ENCODE data around the gene KRTAP5-2. TPM values are rescaled to one million over a fixed set of nuclear protein-coding genes. Genes with fewer than 3 reads are reported as not detected.
"Not testable (repeated sequence)": the region's sequence is repeated elsewhere in the genome, so short reads cannot be mapped to it uniquely, and the experiment has no call there.

Gene KRTAP5-2, protein sequence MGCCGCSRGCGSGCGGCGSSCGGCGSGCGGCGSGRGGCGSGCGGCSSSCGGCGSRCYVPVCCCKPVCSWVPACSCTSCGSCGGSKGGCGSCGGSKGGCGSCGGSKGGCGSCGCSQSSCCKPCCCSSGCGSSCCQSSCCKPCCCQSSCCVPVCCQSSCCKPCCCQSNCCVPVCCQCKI
- total RNA-seq = not detected
- long read RNA-seq, donor 1 = 0 reads
- long read RNA-seq, donor 2 = 0 reads

DNA sequence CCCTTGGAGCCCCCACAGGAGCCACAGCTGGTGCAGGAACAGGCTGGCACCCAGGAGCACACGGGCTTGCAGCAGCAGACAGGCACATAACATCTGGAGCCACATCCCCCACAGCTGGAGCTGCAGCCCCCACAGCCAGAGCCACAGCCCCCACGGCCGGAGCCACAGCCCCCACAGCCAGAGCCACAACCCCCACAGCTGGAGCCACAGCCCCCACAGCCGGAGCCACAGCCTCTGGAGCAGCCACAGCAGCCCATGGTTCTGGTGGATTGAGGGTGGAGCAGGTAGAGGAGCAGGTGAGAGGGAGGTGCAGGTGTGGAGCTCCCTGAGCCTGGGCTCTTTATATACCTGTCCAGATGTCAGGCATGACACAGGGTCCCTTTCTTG is at the start of gene KRTAP5-2:
KRTAP5-2 (minus strand) TSS at position 301 of the 387 bp plus-strand sequence; CDS start at position 257, 44 bp downstream.
- DNase-seq (ENCODE audit: low spot score) = peak; percentile 53
- intact Hi-C loops (cut with DNase I) = no loop called here

DNA sequence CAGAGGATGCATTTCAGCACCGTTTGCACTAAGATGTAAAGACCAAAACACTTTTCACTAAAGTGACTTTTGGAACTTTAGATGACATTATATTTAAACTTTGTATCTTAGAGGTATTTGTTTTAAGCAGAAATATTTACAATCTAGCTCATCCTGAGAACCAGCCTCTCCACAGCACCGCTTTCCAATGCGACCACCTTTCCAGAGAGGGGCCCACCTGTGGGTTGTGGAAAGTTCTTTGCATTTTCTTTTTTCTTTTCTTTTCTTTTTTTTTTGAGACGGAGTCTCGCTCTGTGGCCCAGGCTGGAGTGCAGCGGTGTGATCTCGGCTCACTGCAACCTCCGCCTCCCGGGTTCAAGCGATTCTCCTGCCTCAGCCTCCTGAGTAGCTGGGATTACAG is 48.4 kb upstream of the KRTAP5-2 start:
- DNase-seq (ENCODE audit: low spot score); intact Hi-C loops (cut with DNase I): not testable (repeated sequence)

DNA sequence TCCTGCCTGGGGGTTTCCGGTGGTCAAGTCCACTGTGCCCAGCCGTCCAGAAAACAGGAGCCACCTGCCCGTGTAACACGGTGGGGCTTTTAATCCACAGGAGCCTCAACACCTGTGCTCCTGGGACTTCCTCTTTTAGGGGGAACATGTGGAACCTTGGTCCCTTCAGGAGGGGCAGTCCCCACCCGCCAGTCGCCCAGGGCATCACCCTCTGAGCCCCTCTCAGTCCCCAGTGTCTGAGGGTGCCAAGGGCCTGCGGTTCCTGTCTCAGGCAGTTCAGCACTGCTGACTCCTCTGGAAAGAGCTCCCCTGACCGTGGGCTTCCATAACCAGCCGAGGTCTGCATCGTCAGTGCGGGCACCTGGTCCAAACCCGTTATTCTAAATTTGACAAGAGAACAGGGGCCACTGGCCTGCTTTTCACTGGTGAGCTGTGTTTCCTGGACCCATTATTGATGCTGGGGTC is 47.3 kb upstream of the KRTAP5-2 start:
- no peak for DNase-seq (ENCODE audit: low spot score)
- intact Hi-C loops (cut with DNase I) = no loop called here

DNA sequence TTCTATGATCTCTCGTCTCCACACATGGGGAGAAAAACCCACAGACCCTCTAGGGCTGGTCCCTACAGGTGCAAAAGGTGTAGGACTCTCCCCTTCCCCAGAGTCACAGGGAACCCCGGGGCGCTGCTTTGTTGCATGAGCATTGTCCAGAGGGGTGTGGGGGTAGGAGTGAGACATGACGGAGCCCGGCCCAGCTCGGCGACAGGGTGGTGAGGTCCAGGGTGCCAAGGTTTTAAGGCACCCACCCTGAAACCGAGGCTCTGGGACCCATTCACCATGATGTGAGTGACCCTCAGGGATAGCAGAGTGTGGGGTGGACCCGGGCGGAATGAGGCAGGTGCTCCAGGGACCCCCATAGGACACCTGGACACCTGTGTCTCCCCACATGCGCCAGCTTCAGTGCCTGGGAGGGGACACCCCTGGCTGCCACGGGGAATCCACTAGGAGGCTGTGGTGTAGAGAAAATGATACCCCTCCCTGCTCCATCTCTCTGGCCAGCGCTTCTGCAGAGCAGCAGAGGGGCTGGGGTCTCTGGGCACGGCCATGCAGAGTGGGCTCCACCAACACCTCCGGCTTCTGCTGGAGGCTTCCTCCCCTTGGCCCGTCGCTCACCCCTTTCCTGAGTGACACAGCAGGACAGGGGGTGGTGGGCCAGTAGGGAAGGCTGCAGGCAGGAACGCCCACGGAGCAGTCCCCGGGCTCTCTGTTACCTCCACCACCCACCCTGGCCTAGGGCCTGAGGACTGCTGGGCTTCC is 46.7 kb upstream of the KRTAP5-2 start:
- intact Hi-C loops (cut with DNase I) = no loop called here
- peak; percentile 50 for DNase-seq (ENCODE audit: low spot score)

DNA sequence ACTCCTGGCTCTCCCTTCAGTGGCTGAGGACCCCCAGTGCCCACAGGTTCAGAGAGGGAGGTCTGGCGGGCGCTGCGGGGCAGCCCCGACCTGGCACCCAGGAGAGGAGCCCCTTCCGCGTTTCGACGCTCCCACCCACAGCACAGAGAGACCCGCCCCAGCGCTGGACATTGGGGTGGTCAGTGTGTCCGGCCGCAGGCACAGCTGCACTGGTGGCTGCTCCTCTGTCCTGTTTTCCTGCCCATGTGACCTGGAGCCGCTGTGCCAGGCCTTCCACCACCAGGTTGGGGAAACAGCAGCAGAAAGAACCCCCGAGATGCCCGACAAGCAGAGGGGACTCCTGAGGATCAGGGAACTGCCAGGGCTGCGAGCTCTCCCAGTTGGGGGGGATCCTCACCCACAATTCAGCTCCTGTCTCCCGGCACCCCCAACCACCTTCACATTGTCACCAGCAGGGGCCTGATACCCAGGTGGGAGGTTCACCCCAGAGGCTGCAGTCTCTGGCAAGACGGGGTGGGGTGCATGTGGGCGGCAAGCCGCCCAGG is 45.1 kb upstream of the KRTAP5-2 start:
- peak; percentile 58 for DNase-seq (ENCODE audit: low spot score)
- intact Hi-C loops (cut with DNase I) = no loop called here

GRCh38 chr11:1642288-1643145 is 44.4 kb upstream of the KRTAP5-2 start:
- DNase-seq (ENCODE audit: low spot score) = peak; percentile 73
- intact Hi-C loops (cut with DNase I) = no loop called here

DNA sequence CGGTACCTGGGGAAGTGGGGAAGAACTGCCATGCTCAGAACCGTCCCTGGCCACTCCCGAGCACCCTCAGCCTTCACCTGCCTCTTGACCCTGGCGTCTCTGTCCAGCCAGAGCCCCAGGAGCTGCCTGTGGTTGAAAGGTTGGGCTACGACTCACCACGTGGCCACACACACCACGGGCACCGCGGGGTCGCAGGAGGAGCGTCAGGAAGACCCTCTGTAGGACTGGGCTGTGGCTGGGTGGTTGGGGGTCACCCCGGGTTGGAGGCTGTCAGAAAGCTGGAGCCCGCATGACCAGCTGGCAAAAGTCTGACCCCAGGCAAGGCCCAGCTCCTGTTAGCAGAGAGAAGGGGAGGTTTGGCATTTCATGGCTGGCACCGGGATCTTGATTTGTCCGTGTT is 43.0 kb upstream of the KRTAP5-2 start:
- peak; percentile 78 for DNase-seq (ENCODE audit: low spot score)
- intact Hi-C loops (cut with DNase I) = no loop called here

- intact Hi-C loops (cut with DNase I) = no loop called here
Measured at GRCh38 chr11:1640076-1640946, 42.2 kb upstream of the KRTAP5-2 start.

GRCh38 chr11:1639666-1640065 is 41.6 kb upstream of the KRTAP5-2 start:
- intact Hi-C loops (cut with DNase I) = no loop called here
- DNase-seq (ENCODE audit: low spot score) = no peak

More at GRCh38 chr11:1640076-1640946, 42.2 kb upstream of the KRTAP5-2 start:
- DNase-seq (ENCODE audit: low spot score) = no peak

DNA sequence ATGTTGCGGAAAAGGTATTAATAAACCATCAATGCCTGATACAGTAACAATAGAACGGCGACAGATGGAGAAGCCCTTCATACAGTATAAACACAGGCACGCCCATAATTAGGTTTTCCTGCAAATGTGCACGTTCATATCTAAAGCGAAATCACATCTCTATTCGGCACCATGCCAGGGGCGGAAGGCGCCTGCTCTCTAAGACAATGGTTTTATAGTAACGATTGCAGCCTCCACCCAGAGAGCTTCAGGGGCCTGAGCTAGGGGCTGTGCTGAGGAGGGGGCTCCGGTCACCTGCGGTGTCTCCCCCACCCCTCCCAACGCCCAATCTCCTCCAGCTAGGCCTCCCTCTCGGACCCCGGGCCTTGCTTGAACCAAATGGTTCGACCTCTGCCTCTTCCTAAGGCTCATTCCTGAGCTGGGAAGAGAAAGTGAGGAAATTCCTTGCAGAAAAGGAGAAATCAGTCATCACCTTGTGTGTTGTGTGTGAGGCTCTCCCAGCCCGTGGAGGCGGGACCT is 41.1 kb upstream of the KRTAP5-2 start:
- intact Hi-C loops (cut with DNase I) = no loop called here
- no peak for DNase-seq (ENCODE audit: low spot score)

- intact Hi-C loops (cut with DNase I) = no loop called here
- no peak for DNase-seq (ENCODE audit: low spot score)
Measured at GRCh38 chr11:1638344-1638743, 40.2 kb upstream of the KRTAP5-2 start.

DNA sequence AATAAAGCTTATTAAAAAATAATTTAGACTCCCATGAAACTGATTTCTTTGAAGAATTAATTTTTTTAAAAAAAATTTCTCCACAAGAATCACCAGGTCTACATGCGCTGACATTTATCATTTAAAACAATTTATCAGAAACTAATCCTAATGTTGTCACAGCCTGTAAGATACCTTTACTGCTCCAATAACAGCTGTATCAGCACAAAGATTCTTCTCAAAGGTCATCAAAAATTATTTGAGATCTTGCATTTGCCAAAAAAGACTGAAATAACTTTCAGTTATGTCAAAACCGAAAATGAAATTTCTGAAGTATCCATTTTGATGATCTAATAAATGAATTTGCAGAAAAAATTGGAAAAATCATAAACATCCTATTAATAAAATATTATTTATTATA is 39.5 kb upstream of the KRTAP5-2 start:
- DNase-seq (ENCODE audit: low spot score) = no peak
- intact Hi-C loops (cut with DNase I) = no loop called here

- intact Hi-C loops (cut with DNase I) = no loop called here
- peak; percentile 70 for DNase-seq (ENCODE audit: low spot score)
Measured at GRCh38 chr11:1636291-1636950, 38.3 kb upstream of the KRTAP5-2 start.

- no peak for DNase-seq (ENCODE audit: low spot score)
- intact Hi-C loops (cut with DNase I) = no loop called here
Measured at GRCh38 chr11:1633864-1634263, 35.8 kb upstream of the KRTAP5-2 start.

- intact Hi-C loops (cut with DNase I) = no loop called here
- no peak for DNase-seq (ENCODE audit: low spot score)
Measured at GRCh38 chr11:1632053-1632714, 34.1 kb upstream of the KRTAP5-2 start.

- DNase-seq (ENCODE audit: low spot score) = peak; percentile 66
- intact Hi-C loops (cut with DNase I) = no loop called here
Measured at GRCh38 chr11:1631066-1631568, 33.0 kb upstream of the KRTAP5-2 start.

DNA sequence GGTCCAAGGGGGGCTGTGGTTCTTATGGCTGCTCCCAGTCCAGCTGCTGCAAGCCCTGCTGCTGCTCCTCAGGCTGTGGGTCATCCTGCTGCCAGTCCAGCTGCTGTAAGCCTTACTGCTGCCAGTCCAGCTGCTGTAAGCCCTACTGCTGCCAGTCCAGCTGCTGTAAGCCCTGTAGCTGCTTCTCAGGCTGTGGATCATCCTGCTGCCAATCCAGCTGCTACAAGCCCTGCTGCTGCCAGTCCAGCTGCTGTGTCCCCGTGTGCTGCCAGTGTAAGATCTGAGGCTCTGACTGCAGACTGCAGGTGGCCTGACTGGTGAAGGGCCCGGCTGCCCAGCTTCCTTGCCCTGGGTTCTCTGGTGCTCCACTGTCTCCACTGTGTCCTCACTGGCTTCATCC is 32.2 kb upstream of the KRTAP5-2 start:
- peak; percentile 58 for DNase-seq (ENCODE audit: low spot score)
- intact Hi-C loops (cut with DNase I) = no loop called here

Data from posterior vena cava (tissue), 2 donors.